SK-N-SH (cell line): ENCODE measurements around the gene ELMO1.

Experiments
- EP300 ChIP-seq, 2 experiments: IDR thresholded peaks; 2 replicates each; pipeline versions ENCODE4 v1.4.0 to v1.6.1; 2012; ENCODE audit warnings: borderline replicate concordance in 1 of 2, low read depth in 1 of 2, low read length in 1 of 2
- FOXJ3 ChIP-seq: sonication (generic); formaldehyde crosslinking; IDR thresholded peaks from 2 replicates; pipeline ENCODE4 v1.5.1; 2020; ENCODE audit warnings: mild to moderate bottlenecking, missing genetic modification reagents
- GABPA ChIP-seq: IDR thresholded peaks from 2 replicates; pipeline ENCODE4 v1.4.0; 2012; ENCODE audit warnings: low read depth, mild to moderate bottlenecking
- GATA2 ChIP-seq: sonication (generic); formaldehyde crosslinking; IDR thresholded peaks from 2 replicates; pipeline ENCODE4 v1.5.0; 2020; ENCODE audit warnings: mild to moderate bottlenecking, missing genetic modification reagents
- POLR2AphosphoS5 ChIP-seq: IDR thresholded peaks from 2 replicates; pipeline ENCODE4 v1.6.1; 2012; ENCODE audit warnings: low read depth, low read length
- RCOR1 ChIP-seq: fragments of 150-350 bp; IDR thresholded peaks from 2 replicates; pipeline ENCODE4 v1.6.1; 2017; ENCODE audit warnings: antibody characterized with exemption, low read length
- RFX5 ChIP-seq: IDR thresholded peaks from 2 replicates; pipeline ENCODE4 v1.6.1; 2012; ENCODE audit warnings: mild to moderate bottlenecking, improper control_type of control experiment, low read length
- SMC3 ChIP-seq: IDR thresholded peaks from 2 replicates; pipeline ENCODE4 v1.6.1; 2012; ENCODE audit warnings: low read depth, low read length, improper control_type of control experiment
- TAF1 ChIP-seq: IDR thresholded peaks from 2 replicates; pipeline ENCODE4 v1.6.1; 2012; ENCODE audit warnings: low read depth, mild to moderate bottlenecking, low read length, moderate library complexity, borderline replicate concordance
- TEAD4 ChIP-seq: IDR thresholded peaks from 2 replicates; pipeline ENCODE4 v1.4.0; 2012; ENCODE audit warnings: mild to moderate bottlenecking, borderline replicate concordance; ENCODE audit not compliant: insufficient read depth
- YY1 ChIP-seq: IDR thresholded peaks from 2 replicates; pipeline ENCODE4 v1.4.0; 2012; ENCODE audit warnings: low read depth, mild to moderate bottlenecking
- TF ChIP-seq, protein P1 (sequence below): fragments of 150-350 bp; IDR thresholded peaks from 2 replicates; pipeline ENCODE4 v1.6.1; 2016; ENCODE audit warnings: mild to moderate bottlenecking, low read depth, low read length
- TF ChIP-seq, protein P2 (sequence below): fragments of 200-600 bp; sonication (generic); IDR thresholded peaks from 2 replicates; pipeline ENCODE4 v1.6.1; 2017; ENCODE audit warnings: antibody characterized with exemption, mild to moderate bottlenecking, moderate library complexity
- TF ChIP-seq, protein P3 (sequence below): IDR thresholded peaks from 2 replicates; pipeline ENCODE4 v1.4.0; 2012; ENCODE audit warnings: low read depth

DNA sequence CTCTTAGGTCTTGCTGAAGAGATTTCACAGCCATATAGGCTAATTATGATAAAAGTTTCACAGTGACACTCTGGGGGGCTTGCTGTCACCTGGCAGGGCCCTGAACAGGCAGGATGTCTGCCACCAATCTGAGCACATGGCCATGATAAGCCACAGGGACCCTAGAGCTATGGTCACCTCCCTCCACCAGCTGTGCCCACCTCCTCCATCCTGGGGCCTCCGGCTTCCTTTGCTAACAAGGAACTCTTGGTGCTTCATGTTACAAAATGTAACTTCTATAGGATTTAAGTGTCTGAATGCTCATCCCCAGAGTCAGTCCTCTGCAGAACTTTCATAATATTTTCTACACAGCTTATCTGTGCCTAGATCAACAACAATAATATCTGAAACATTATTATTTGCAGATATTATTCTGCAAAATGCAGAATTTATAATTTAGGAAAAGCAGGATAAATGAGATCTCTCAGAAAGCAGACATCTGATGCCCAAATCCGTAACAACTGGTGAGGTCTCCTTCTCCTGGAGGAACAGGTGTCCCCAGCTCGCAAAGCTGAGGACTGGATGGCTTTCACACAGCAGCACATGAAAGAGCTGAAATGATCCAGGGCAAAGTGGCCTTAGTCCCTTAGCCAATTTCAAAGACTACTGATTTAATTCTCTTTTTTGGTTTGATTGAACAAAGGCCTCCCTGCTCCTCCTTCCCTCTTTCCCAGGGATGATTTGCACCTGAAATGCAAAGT is 437.3 kb downstream of the ELMO1 start:
- TF ChIP-seq EP300 (IDR thresholded peaks at IDR 0.05; ENCODE audit: borderline replicate concordance in 1 of 2, low read depth in 1 of 2, low read length in 1 of 2) (no peak), TEAD4 (no peak), TAF1 (no peak), RFX5 (no peak), SMC3 (no peak), GATA2 (no peak), POLR2AphosphoS5 (no peak), YY1 (no peak), FOXJ3 (CRISPR knock-in tag) (no peak), GABPA (no peak), RCOR1 (no peak)
- TF ChIP-seq, protein P1, sequence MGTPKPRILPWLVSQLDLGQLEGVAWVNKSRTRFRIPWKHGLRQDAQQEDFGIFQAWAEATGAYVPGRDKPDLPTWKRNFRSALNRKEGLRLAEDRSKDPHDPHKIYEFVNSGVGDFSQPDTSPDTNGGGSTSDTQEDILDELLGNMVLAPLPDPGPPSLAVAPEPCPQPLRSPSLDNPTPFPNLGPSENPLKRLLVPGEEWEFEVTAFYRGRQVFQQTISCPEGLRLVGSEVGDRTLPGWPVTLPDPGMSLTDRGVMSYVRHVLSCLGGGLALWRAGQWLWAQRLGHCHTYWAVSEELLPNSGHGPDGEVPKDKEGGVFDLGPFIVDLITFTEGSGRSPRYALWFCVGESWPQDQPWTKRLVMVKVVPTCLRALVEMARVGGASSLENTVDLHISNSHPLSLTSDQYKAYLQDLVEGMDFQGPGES: no peak
- TF ChIP-seq, protein P2, sequence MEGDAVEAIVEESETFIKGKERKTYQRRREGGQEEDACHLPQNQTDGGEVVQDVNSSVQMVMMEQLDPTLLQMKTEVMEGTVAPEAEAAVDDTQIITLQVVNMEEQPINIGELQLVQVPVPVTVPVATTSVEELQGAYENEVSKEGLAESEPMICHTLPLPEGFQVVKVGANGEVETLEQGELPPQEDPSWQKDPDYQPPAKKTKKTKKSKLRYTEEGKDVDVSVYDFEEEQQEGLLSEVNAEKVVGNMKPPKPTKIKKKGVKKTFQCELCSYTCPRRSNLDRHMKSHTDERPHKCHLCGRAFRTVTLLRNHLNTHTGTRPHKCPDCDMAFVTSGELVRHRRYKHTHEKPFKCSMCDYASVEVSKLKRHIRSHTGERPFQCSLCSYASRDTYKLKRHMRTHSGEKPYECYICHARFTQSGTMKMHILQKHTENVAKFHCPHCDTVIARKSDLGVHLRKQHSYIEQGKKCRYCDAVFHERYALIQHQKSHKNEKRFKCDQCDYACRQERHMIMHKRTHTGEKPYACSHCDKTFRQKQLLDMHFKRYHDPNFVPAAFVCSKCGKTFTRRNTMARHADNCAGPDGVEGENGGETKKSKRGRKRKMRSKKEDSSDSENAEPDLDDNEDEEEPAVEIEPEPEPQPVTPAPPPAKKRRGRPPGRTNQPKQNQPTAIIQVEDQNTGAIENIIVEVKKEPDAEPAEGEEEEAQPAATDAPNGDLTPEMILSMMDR: no peak
- TF ChIP-seq, protein P3, sequence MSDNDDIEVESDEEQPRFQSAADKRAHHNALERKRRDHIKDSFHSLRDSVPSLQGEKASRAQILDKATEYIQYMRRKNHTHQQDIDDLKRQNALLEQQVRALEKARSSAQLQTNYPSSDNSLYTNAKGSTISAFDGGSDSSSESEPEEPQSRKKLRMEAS: no peak
